Muscle of arm (tissue), 12 donors: Measurements from ENCODE around the gene THUMPD3. TPM values are rescaled to one million over a fixed set of nuclear protein-coding genes. Genes with fewer than 3 reads are reported as not detected.

Source experiments
- DNase-seq: peaks from one replicate; pipeline ENCODE4 v3.0.0-alpha.2; 2013
- polyA plus RNA-seq, 12 donors: library from polyadenylated mRNA; unstranded; fragments of 120-200 nt; gene quantifications; one replicate each; pipeline ENCODE4 v1.2.1, GENCODE V29; 2013; ENCODE audit not compliant: insufficient read length in 12 of 12

The THUMPD3 gene
- polyA plus RNA-seq, 12 donors, result 23.1 to 56.7 (median 42.1) TPM; not detected in 1

- DNase-seq, result peak; percentile 78
Measured at GRCh38 chr3:9352917-9353752, 9.7 kb upstream of the THUMPD3 start.

GRCh38 chr3:9361691-9362388 lies 1.0 kb upstream of the THUMPD3 start:
- no peak for DNase-seq

GRCh38 chr3:9369508-9369907 lies 6.7 kb downstream of the THUMPD3 start:
- DNase-seq, result no peak

GRCh38 chr3:9373465-9373864 lies 10.6 kb downstream of the THUMPD3 start:
- no peak for DNase-seq

- no peak for DNase-seq
Measured at GRCh38 chr3:9377981-9378380, 15.1 kb downstream of the THUMPD3 start.

- no peak for DNase-seq
Measured at GRCh38 chr3:9379327-9379726, 16.5 kb downstream of the THUMPD3 start.

- DNase-seq, result no peak
Measured at GRCh38 chr3:9380014-9380413, 17.2 kb downstream of the THUMPD3 start.

- DNase-seq, result no peak
Measured at GRCh38 chr3:9384141-9384828, 21.4 kb downstream of the THUMPD3 start.

- DNase-seq, result no peak
Measured at GRCh38 chr3:9385187-9386077, 22.6 kb downstream of the THUMPD3 start.

- DNase-seq, result no peak
Measured at GRCh38 chr3:9386078-9386459, 23.2 kb downstream of the THUMPD3 start.

- DNase-seq, result no peak
Measured at GRCh38 chr3:9386501-9387321, 23.9 kb downstream of the THUMPD3 start.

- DNase-seq, result no peak
Measured at GRCh38 chr3:9387322-9387655, 24.4 kb downstream of the THUMPD3 start.

GRCh38 chr3:9388142-9388541 lies 25.3 kb downstream of the THUMPD3 start:
- DNase-seq, result no peak

GRCh38 chr3:9388562-9389272 lies 25.9 kb downstream of the THUMPD3 start:
- DNase-seq, result no peak

GRCh38 chr3:9390265-9390888 lies 27.5 kb downstream of the THUMPD3 start:
- no peak for DNase-seq

GRCh38 chr3:9392041-9392440 lies 29.2 kb downstream of the THUMPD3 start:
- DNase-seq, result no peak

- DNase-seq, result no peak
Measured at GRCh38 chr3:9395570-9396300, 32.9 kb downstream of the THUMPD3 start.

- peak; percentile 91 for DNase-seq
Measured at GRCh38 chr3:9396301-9396631, 33.4 kb downstream of the THUMPD3 start.
